ENCODE measurements around the gene MAP2K1.

DNA sequence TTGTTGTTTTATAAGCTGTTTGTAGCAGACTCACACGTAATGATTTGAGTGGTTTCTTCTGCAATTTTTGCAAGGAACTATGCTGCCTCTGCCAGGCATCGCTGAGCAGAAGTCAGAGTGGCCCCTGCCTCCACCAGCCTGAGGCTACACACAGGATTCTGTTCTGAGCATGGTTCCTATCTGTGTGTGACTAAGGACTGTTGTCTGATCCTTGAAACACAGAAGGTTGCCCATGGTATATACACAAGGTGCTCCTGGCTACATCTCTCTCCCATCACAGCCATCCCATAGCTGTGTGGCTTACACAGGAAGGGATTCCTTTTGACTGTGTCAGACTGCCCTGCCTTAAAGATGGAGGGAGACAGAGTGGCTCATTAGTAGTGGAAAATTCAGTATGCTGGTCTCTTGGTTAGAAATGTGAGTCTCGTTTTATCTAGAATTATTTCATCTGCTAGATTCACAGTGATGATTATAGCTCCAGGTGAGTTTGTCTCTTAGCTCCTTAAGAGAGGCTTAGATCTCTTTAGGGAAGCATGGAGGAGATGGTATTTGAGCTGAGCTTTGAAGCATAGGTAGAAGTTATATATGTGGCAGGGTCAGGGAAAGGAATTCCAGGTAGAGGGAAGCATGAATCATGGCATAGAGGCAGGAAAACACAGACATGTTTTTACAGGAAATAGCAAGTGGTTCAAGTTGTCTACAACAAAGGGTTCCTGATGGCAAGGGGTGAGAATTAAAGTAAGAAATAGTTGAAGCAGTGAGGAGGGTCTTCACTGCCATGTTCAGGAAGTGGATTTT lies 73.3 kb downstream of the MAP2K1 start:
- TF ChIP-seq EZH2 (IDR thresholded peaks at IDR 0.05) = no peak
- TF ChIP-seq POLR2AphosphoS5 (IDR thresholded peaks at IDR 0.05; ENCODE audit: borderline replicate concordance, low read depth, low read length) = no peak
- TF ChIP-seq FOXP2 (optimal IDR thresholded peaks at IDR 0.05; ENCODE audit: control extremely low read depth, extremely low read length, insufficient read depth) = no peak
